SK-N-SH (cell line): ENCODE measurements around the gene MMP21. TPM values are rescaled to one million over a fixed set of nuclear protein-coding genes. Genes with fewer than 3 reads are reported as not detected.

Source experiments
- CTCF ChIA-PET: fragments of 300-600, 350-600 bp; formaldehyde crosslinking; extraction: SDS; loops from one replicate; lab custom pipeline; 2021; lab: Yijun Ruan, JAX
- POLR2A ChIA-PET: fragments of 350-600 bp; sonication (Branson Sonifier 250); formaldehyde crosslinking; extraction: SDS; loops from one replicate; lab custom pipeline; 2020; ENCODE audit warnings: antibody characterized with exemption, inconsistent platforms; lab: Yijun Ruan, JAX
- DNase-seq: peaks from one replicate; pipeline ENCODE4 v3.0.0; 2012
- H2AFZ ChIP-seq: fragments of 200-600 bp; sonication (generic); 2 replicates; pipeline ENCODE4 v1.8.1; 2016; ENCODE audit warnings: antibody characterized with exemption, mild to moderate bottlenecking, low read depth
- H3F3A ChIP-seq: fragments of 200-600 bp; sonication (generic); replicated peaks from 2 replicates; pipeline ENCODE3; 2016; ENCODE audit warnings: antibody characterized with exemption, mild to moderate bottlenecking; ENCODE audit not compliant: insufficient read depth
- H3K27ac ChIP-seq, 2 experiments: fragments of 200-500 bp in 1 of 2; fragments of 200-600 bp in 1 of 2; sonication (Bioruptor generic) in 1 of 2; sonication (generic), shearing (Covaris generic) in 1 of 2; 2 replicates each; pipeline versions ENCODE4 v1.5.1 to v1.6.1; 2014 to 2016; ENCODE audit warnings: low read depth in 2 of 2, inconsistent platforms in 1 of 2, low read length in 1 of 2, mild to moderate bottlenecking in 1 of 2, mixed read lengths in 1 of 2
- H3K27me3 ChIP-seq: fragments of 200-600 bp; sonication (generic), shearing (Covaris generic); 2 replicates; pipeline ENCODE4 v1.6.1; 2016; ENCODE audit warnings: mixed run types; ENCODE audit not compliant: insufficient read depth
- H3K36me3 ChIP-seq, 2 experiments: fragments of 200-500 bp in 1 of 2; fragments of 200-600 bp in 1 of 2; sonication (Bioruptor generic) in 1 of 2; sonication (generic) in 1 of 2; replicated peaks in 1 of 2; 2 replicates each; pipeline versions ENCODE3 to v1.5.1; 2014 to 2016; ENCODE audit warnings: low read length in 1 of 2, mild to moderate bottlenecking in 1 of 2; ENCODE audit not compliant: insufficient read depth in 2 of 2, control insufficient read depth in 1 of 2
- H3K4me1 ChIP-seq, 2 experiments: fragments of 200-500 bp in 1 of 2; fragments of 200-600 bp in 1 of 2; sonication (Bioruptor generic) in 1 of 2; sonication (generic), shearing (Covaris generic) in 1 of 2; 2 replicates each; pipeline versions ENCODE4 v1.5.1 to v1.6.1; 2014 to 2016; ENCODE audit warnings: low read depth in 1 of 2, low read length in 1 of 2, mixed run types in 1 of 2; ENCODE audit not compliant: insufficient read depth in 2 of 2, control insufficient read depth in 1 of 2
- H3K4me2 ChIP-seq: fragments of 200-600 bp; sonication (generic), shearing (Covaris generic); 2 replicates; pipeline ENCODE4 v1.6.1; 2017; ENCODE audit warnings: mixed run types
- H3K4me3 ChIP-seq, 2 experiments: fragments of 200-500 bp in 1 of 2; fragments of 200-600 bp in 1 of 2; sonication (Bioruptor generic) in 1 of 2; sonication (generic), shearing (Covaris generic) in 1 of 2; 2 replicates each; pipeline versions ENCODE4 v1.5.1 to v1.8.1; 2014 to 2016; ENCODE audit warnings: low read depth in 2 of 2, inconsistent platforms in 1 of 2, low read length in 1 of 2, mild to moderate bottlenecking in 1 of 2, mixed read lengths in 1 of 2, moderate library complexity in 1 of 2
- H3K79me2 ChIP-seq: fragments of 200-600 bp; sonication (generic); 2 replicates; pipeline ENCODE4 v1.8.1; 2017; ENCODE audit warnings: mild to moderate bottlenecking; ENCODE audit not compliant: insufficient read depth
- H3K9ac ChIP-seq: fragments of 200-600 bp; sonication (generic); 2 replicates; pipeline ENCODE4 v1.6.1; 2017; ENCODE audit warnings: mixed run types
- H3K9me2 ChIP-seq: fragments of 200-600 bp; sonication (generic); 2 replicates; pipeline ENCODE4 v1.6.1; 2017; ENCODE audit warnings: mixed run types
- H3K9me3 ChIP-seq: fragments of 200-600 bp; sonication (generic); 2 replicates; pipeline ENCODE4 v1.6.1; 2017; ENCODE audit warnings: mixed run types, mild to moderate bottlenecking, moderate library complexity
- H4K20me1 ChIP-seq: fragments of 200-600 bp; sonication (generic); 2 replicates; pipeline ENCODE4 v1.6.1; 2017; ENCODE audit warnings: mild to moderate bottlenecking, mixed run types; ENCODE audit not compliant: insufficient read depth
- CTCF ChIP-seq: fragments of 200-600 bp; sonication (generic); IDR thresholded peaks from 2 replicates; pipeline ENCODE4 v1.6.1; 2017; ENCODE audit warnings: antibody characterized with exemption, mild to moderate bottlenecking, moderate library complexity
- FOXJ3 ChIP-seq: sonication (generic); formaldehyde crosslinking; IDR thresholded peaks from 2 replicates; pipeline ENCODE4 v1.5.1; 2020; ENCODE audit warnings: mild to moderate bottlenecking, missing genetic modification reagents
- FOXM1 ChIP-seq: IDR thresholded peaks from 2 replicates; pipeline ENCODE4 v1.4.0; 2012; ENCODE audit warnings: low read depth, mild to moderate bottlenecking
- GATA2 ChIP-seq: sonication (generic); formaldehyde crosslinking; IDR thresholded peaks from 2 replicates; pipeline ENCODE4 v1.5.0; 2020; ENCODE audit warnings: mild to moderate bottlenecking, missing genetic modification reagents
- NFIC ChIP-seq: IDR thresholded peaks from 2 replicates; pipeline ENCODE4 v1.4.0; 2012; ENCODE audit warnings: borderline replicate concordance
- POLR2AphosphoS5 ChIP-seq: IDR thresholded peaks from 2 replicates; pipeline ENCODE4 v1.6.1; 2012; ENCODE audit warnings: low read depth, low read length
- RAD21 ChIP-seq: IDR thresholded peaks from 2 replicates; pipeline ENCODE4 v1.6.1; 2012; ENCODE audit warnings: mild to moderate bottlenecking, low read length
- SMC3 ChIP-seq: IDR thresholded peaks from 2 replicates; pipeline ENCODE4 v1.6.1; 2012; ENCODE audit warnings: low read depth, low read length, improper control_type of control experiment
- TAF1 ChIP-seq: IDR thresholded peaks from 2 replicates; pipeline ENCODE4 v1.6.1; 2012; ENCODE audit warnings: low read depth, mild to moderate bottlenecking, low read length, moderate library complexity, borderline replicate concordance
- TEAD4 ChIP-seq: IDR thresholded peaks from 2 replicates; pipeline ENCODE4 v1.4.0; 2012; ENCODE audit warnings: mild to moderate bottlenecking, borderline replicate concordance; ENCODE audit not compliant: insufficient read depth
- ZBTB33 ChIP-seq: IDR thresholded peaks from 2 replicates; pipeline ENCODE4 v1.4.0; 2012; ENCODE audit warnings: low read depth, borderline replicate concordance
- WGBS: methylation state at CpG from one replicate; pipeline ENCODE4 v1.1.6; 2017; ENCODE audit warnings: low lambda C conversion rate; 5-methylcytosine and 5-hydroxymethylcytosine counted together
- polyA plus RNA-seq, 3 experiments: library from polyadenylated mRNA; depleted of rRNA; stranded (reverse); fragments of >200 nt; gene quantifications; 2 replicates each; pipeline ENCODE4 v1.2.3, GENCODE V29; 2012
- TF ChIP-seq, protein P1 (sequence below): IDR thresholded peaks from 2 replicates; pipeline ENCODE4 v1.6.1; 2012; ENCODE audit warnings: mild to moderate bottlenecking, low read depth, low read length, moderate library complexity
- TF ChIP-seq, protein P2 (sequence below): fragments of 150-350 bp; IDR thresholded peaks from 2 replicates; pipeline ENCODE4 v1.6.1; 2016; ENCODE audit warnings: mild to moderate bottlenecking, low read depth, low read length

The MMP21 gene
- polyA plus RNA-seq, 1 of the 3 experiments (the other 2 are of a cell fraction), result 0.02 TPM

DNA sequence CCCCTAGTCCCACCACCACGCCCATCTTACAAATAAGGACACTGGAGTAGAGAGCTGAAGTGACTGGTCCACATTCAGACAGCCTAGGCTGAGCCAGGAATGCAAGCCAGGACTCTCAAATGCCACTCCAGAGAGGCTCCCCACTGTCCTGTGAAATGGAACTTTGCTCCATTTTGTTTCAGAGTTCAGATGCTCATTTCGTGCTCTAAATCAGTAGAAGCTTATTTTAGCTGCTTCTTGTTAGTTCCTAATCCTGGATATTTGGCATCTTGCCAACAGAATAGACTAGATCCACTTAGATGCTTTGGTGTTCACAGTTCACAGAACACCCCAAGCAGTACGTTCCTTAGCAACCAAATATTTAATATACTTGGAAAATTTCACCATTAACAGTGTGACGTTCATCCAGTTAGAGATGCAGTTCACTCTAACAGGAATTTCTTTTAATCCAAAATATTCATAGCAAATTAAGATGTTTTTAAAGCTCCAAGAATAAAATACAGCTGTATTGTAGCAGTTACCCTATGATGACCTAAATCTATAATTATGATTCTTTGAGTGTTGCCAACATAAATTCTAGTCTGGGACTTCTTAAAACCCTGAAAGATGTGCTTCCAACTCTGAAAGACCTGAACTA lies 7.3 kb downstream of the MMP21 start:
- H3K9me2 ChIP-seq, result no peaks in the 10 kb centered on the region
- no peaks in the 10 kb centered on the region for H3K9me3 ChIP-seq
- H3K27ac ChIP-seq, result no peak overlapping the region
- CTCF ChIA-PET, result interaction anchor here (0.6 to 1.7 kb wide), 3 partner anchors 29 to 39 kb away, joined by 3 read pairs; no protein-coding TSS in a partner anchor
- TF ChIP-seq SMC3 (no peak), NFIC (peak; percentile 42; the same call in 1 of the 2 replicates), GATA2 (no peak)
- TF ChIP-seq, protein P1, sequence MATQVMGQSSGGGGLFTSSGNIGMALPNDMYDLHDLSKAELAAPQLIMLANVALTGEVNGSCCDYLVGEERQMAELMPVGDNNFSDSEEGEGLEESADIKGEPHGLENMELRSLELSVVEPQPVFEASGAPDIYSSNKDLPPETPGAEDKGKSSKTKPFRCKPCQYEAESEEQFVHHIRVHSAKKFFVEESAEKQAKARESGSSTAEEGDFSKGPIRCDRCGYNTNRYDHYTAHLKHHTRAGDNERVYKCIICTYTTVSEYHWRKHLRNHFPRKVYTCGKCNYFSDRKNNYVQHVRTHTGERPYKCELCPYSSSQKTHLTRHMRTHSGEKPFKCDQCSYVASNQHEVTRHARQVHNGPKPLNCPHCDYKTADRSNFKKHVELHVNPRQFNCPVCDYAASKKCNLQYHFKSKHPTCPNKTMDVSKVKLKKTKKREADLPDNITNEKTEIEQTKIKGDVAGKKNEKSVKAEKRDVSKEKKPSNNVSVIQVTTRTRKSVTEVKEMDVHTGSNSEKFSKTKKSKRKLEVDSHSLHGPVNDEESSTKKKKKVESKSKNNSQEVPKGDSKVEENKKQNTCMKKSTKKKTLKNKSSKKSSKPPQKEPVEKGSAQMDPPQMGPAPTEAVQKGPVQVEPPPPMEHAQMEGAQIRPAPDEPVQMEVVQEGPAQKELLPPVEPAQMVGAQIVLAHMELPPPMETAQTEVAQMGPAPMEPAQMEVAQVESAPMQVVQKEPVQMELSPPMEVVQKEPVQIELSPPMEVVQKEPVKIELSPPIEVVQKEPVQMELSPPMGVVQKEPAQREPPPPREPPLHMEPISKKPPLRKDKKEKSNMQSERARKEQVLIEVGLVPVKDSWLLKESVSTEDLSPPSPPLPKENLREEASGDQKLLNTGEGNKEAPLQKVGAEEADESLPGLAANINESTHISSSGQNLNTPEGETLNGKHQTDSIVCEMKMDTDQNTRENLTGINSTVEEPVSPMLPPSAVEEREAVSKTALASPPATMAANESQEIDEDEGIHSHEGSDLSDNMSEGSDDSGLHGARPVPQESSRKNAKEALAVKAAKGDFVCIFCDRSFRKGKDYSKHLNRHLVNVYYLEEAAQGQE, result no peak
- no peaks in the 10 kb centered on the region for H4K20me1 ChIP-seq
- H3K4me1 ChIP-seq, result no peaks in the 10 kb centered on the region
- H3K27me3 ChIP-seq, result no peaks in the 10 kb centered on the region
- WGBS, result 91% methylated on average over 4 of the region's 4 CpGs
- H3K9ac ChIP-seq, result no peak overlapping the region
- no peaks in the 10 kb centered on the region for H3K79me2 ChIP-seq
- no peaks in the 10 kb centered on the region for H3F3A ChIP-seq
- H3K4me3 ChIP-seq, result no peak overlapping the region
- DNase-seq, result peak; percentile 57
- H3K36me3 ChIP-seq, result peaks cover 29 to 37% of the 10 kb centered on the region in 2 experiments
- no peak overlapping the region for H3K4me2 ChIP-seq
- H2AFZ ChIP-seq, result no peak overlapping the region
- POLR2A ChIA-PET, result no interaction called here

GRCh38 chr10:125766511-125766910 lies 9.1 kb downstream of the MMP21 start:
- no peak overlapping the region for H3K27ac ChIP-seq
- H2AFZ ChIP-seq, result no peak overlapping the region
- ChIA-PET CTCF (no interaction called here), POLR2A (no interaction called here)
- 96% methylated on average over 4 of the region's 4 CpGs for WGBS
- no peaks in the 10 kb centered on the region for H3K9me2 ChIP-seq
- H3F3A ChIP-seq, result no peaks in the 10 kb centered on the region
- no peaks in the 10 kb centered on the region for H4K20me1 ChIP-seq
- no peak for TF ChIP-seq FOXJ3 (CRISPR knock-in tag)
- no peak for TF ChIP-seq SMC3
- TF ChIP-seq, protein P2, sequence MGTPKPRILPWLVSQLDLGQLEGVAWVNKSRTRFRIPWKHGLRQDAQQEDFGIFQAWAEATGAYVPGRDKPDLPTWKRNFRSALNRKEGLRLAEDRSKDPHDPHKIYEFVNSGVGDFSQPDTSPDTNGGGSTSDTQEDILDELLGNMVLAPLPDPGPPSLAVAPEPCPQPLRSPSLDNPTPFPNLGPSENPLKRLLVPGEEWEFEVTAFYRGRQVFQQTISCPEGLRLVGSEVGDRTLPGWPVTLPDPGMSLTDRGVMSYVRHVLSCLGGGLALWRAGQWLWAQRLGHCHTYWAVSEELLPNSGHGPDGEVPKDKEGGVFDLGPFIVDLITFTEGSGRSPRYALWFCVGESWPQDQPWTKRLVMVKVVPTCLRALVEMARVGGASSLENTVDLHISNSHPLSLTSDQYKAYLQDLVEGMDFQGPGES, result no peak
- no peak for TF ChIP-seq CTCF
- no peak for TF ChIP-seq TAF1
- TF ChIP-seq FOXM1, result no peak
- TF ChIP-seq RAD21, result no peak
- TF ChIP-seq ZBTB33, result no peak
- no peak for TF ChIP-seq TEAD4
- TF ChIP-seq POLR2AphosphoS5, result no peak
- DNase-seq, result no peak
- H3K79me2 ChIP-seq, result no peaks in the 10 kb centered on the region
- no peaks in the 10 kb centered on the region for H3K27me3 ChIP-seq
- no peak overlapping the region for H3K9ac ChIP-seq
- H3K36me3 ChIP-seq, result peaks cover 35 to 54% of the 10 kb centered on the region in 2 experiments
- H3K9me3 ChIP-seq, result no peaks in the 10 kb centered on the region
- no peak overlapping the region for H3K4me3 ChIP-seq
- no peak overlapping the region for H3K4me2 ChIP-seq
- no peaks in the 10 kb centered on the region for H3K4me1 ChIP-seq
